GM23338 (cell line): ENCODE results near the gene DPH1. TPM values are rescaled to one million over a fixed set of nuclear protein-coding genes. Genes with fewer than 3 reads are reported as not detected.

Experiments used
- ATAC-seq: fragments of 200-7000 bp; cut with Tn5 transposase; 3 replicates; pipeline ENCODE4 v1.9.1; 2020
- DNase-seq: peaks from one replicate; pipeline ENCODE4 v3.0.0-alpha.2; 2015; ENCODE audit warnings: low spot score
- H2AFZ ChIP-seq: fragments of 200-600 bp; sonication (generic); 2 replicates; pipeline ENCODE4 v1.8.0; 2016; ENCODE audit warnings: antibody characterized with exemption, mild to moderate bottlenecking, moderate library complexity
- H3F3A ChIP-seq: fragments of 200-600 bp; sonication (generic); replicated peaks from 2 replicates; pipeline ENCODE4 v1.8.0; 2017; ENCODE audit warnings: antibody characterized with exemption, mixed run types, low read depth
- H3K27ac ChIP-seq: fragments of 200-600 bp; sonication (generic); 2 replicates; pipeline ENCODE4 v1.6.1; 2016; ENCODE audit warnings: low read depth
- H3K27me3 ChIP-seq: fragments of 200-600 bp; sonication (generic); 2 replicates; pipeline ENCODE4 v1.8.0; 2016; ENCODE audit warnings: mild to moderate bottlenecking, mixed run types, moderate library complexity; ENCODE audit not compliant: insufficient read depth
- H3K36me3 ChIP-seq: fragments of 200-600 bp; sonication (generic); 2 replicates; pipeline ENCODE4 v1.8.0; 2016; ENCODE audit warnings: mild to moderate bottlenecking; ENCODE audit not compliant: insufficient read depth
- H3K4me1 ChIP-seq: fragments of 200-600 bp; sonication (generic); 2 replicates; pipeline ENCODE4 v1.8.0; 2016; ENCODE audit warnings: mild to moderate bottlenecking, moderate library complexity; ENCODE audit not compliant: insufficient read depth
- H3K4me2 ChIP-seq: fragments of 200-600 bp; sonication (generic); 2 replicates; pipeline ENCODE4 v1.7.1; 2017; ENCODE audit warnings: mixed run types
- H3K4me3 ChIP-seq: fragments of 200-600 bp; sonication (generic); 2 replicates; pipeline ENCODE4 v1.6.1; 2016; ENCODE audit warnings: mixed run types
- H3K79me2 ChIP-seq: fragments of 200-600 bp; sonication (generic); replicated peaks from 2 replicates; pipeline ENCODE4 v1.8.0; 2017; ENCODE audit warnings: mild to moderate bottlenecking; ENCODE audit not compliant: insufficient read depth
- H3K9me2 ChIP-seq: fragments of 200-600 bp; sonication (generic); 2 replicates; pipeline ENCODE4 v1.8.0; 2017; ENCODE audit not compliant: insufficient read depth
- H4K20me1 ChIP-seq: fragments of 200-600 bp; sonication (generic); replicated peaks from 2 replicates; pipeline ENCODE4 v1.8.0; 2017; ENCODE audit warnings: mild to moderate bottlenecking; ENCODE audit not compliant: insufficient read depth
- H3K27ac Mint-ChIP-seq: 2 replicates; pipeline ENCODE4 v1.8.0; 2020; ENCODE audit warnings: inconsistent platforms, mild to moderate bottlenecking, moderate library complexity, mixed read lengths
- H3K27me3 Mint-ChIP-seq: 3 replicates; pipeline ENCODE4 v1.8.0; 2022; ENCODE audit warnings: low read depth, mild to moderate bottlenecking, moderate library complexity, mixed read lengths, inconsistent platforms; ENCODE audit not compliant: insufficient read depth, poor library complexity
- H3K36me3 Mint-ChIP-seq: 3 replicates; pipeline ENCODE4 v1.8.0; 2021; ENCODE audit warnings: low read depth, mild to moderate bottlenecking, inconsistent platforms, moderate library complexity, mixed read lengths
- H3K4me1 Mint-ChIP-seq: 3 replicates; pipeline ENCODE4 v1.8.0; 2020; ENCODE audit warnings: mild to moderate bottlenecking, inconsistent platforms, mixed read lengths
- H3K4me3 Mint-ChIP-seq: 3 replicates; pipeline ENCODE4 v1.8.0; 2021; ENCODE audit warnings: moderate library complexity, mild to moderate bottlenecking, inconsistent platforms, mixed read lengths
- H3K9me3 Mint-ChIP-seq: 3 replicates; pipeline ENCODE4 v1.8.0; 2020; ENCODE audit warnings: moderate library complexity, mild to moderate bottlenecking, inconsistent platforms, mixed read lengths
- CREB1 ChIP-seq: fragments of 250-450 bp; sonication (Bioruptor Pico); IDR thresholded peaks from 2 replicates; pipeline ENCODE4 v1.5.0; 2020; ENCODE audit warnings: low read depth, mild to moderate bottlenecking, moderate library complexity
- CTCF ChIP-seq, 2 experiments: fragments of 200-600 bp in 1 of 2; sonication (generic) in 1 of 2; conservative IDR thresholded peaks; 2 replicates each; pipeline versions ENCODE4 v1.5.1 to v1.6.1; 2016 to 2017; ENCODE audit warnings: antibody characterized with exemption in 2 of 2, low read depth in 2 of 2, mild to moderate bottlenecking in 2 of 2, moderate library complexity in 1 of 2
- ETS1 ChIP-seq: IDR thresholded peaks from 2 replicates; pipeline ENCODE4 v1.6.1; 2016; ENCODE audit warnings: antibody characterized with exemption
- EZH2phosphoT487 ChIP-seq: fragments of 200-600 bp; sonication (generic); IDR thresholded peaks from one replicate; pipeline ENCODE4 v1.8.1; 2018; ENCODE audit warnings: antibody characterized with exemption; ENCODE audit not compliant: unreplicated experiment
- JUNB ChIP-seq: IDR thresholded peaks from one replicate; pipeline ENCODE4 v1.6.1; 2016; ENCODE audit warnings: antibody characterized with exemption; ENCODE audit not compliant: unreplicated experiment
- NANOG ChIP-seq: IDR thresholded peaks from 2 replicates; pipeline ENCODE4 v1.6.1; 2016; ENCODE audit warnings: antibody characterized with exemption, borderline replicate concordance
- POLR2AphosphoS5 ChIP-seq: IDR thresholded peaks from 2 replicates; pipeline ENCODE4 v1.6.1; 2016; ENCODE audit warnings: antibody characterized with exemption, low read depth
- REST ChIP-seq: IDR thresholded peaks from one replicate; pipeline ENCODE4 v1.6.1; 2018; ENCODE audit warnings: antibody characterized with exemption; ENCODE audit not compliant: unreplicated experiment
- STAT1 ChIP-seq: IDR thresholded peaks from one replicate; pipeline ENCODE4 v1.6.1; 2016; ENCODE audit warnings: antibody characterized with exemption; ENCODE audit not compliant: unreplicated experiment
- ZNF331 ChIP-seq: fragments of 250-450 bp; sonication (Bioruptor Pico); IDR thresholded peaks from 2 replicates; pipeline ENCODE4 v1.5.0; 2020; ENCODE audit warnings: low read depth, mild to moderate bottlenecking, moderate library complexity
- ZNF462 ChIP-seq: fragments of 250-450 bp; sonication (Bioruptor Pico); IDR thresholded peaks from 2 replicates; pipeline ENCODE4 v1.5.0; 2020; ENCODE audit warnings: mild to moderate bottlenecking, moderate library complexity
- polyA plus RNA-seq: library from polyadenylated mRNA; unstranded; fragments of >200 nt; fragmentation: Nextera tagmentation; extraction: Ambion mirVana; gene quantifications from 2 replicates; pipeline ENCODE4 v1.2.1, GENCODE V29; 2016
- total RNA-seq: library from RNA; depleted of rRNA; stranded (reverse); fragments of >200 nt; shearing (Covaris generic); gene quantifications from 2 replicates; pipeline ENCODE4 v1.2.3, GENCODE V29; 2014

Gene DPH1
- total and polyA plus RNA-seq, 2 experiments from 2014 or later, result 11.8 to 28.2 TPM

- no peak overlapping the region for H2AFZ ChIP-seq
- H3K4me3 ChIP-seq, result no peak overlapping the region
- Mint-ChIP-seq H3K36me3 (no peaks in the 10 kb centered on the region), H3K27me3 (peaks cover 58% of the 10 kb centered on the region), H3K9me3 (no peaks in the 10 kb centered on the region), H3K27ac (no peak overlapping the region), H3K4me1 (peaks cover 3% of the 10 kb centered on the region; the same call in 2 of the 3 replicates), H3K4me3 (no peak overlapping the region)
- no peak overlapping the region for H3K27ac ChIP-seq
- no peak overlapping the region for H3K4me2 ChIP-seq
- no peak for DNase-seq
- no peaks in the 10 kb centered on the region for H3K9me2 ChIP-seq
- no peaks in the 10 kb centered on the region for H3K79me2 ChIP-seq
- H3F3A ChIP-seq, result no peaks in the 10 kb centered on the region
- no peak for ATAC-seq
- H4K20me1 ChIP-seq, result no peaks in the 10 kb centered on the region
- H3K36me3 ChIP-seq, result no peaks in the 10 kb centered on the region
- no peaks in the 10 kb centered on the region for H3K4me1 ChIP-seq
- H3K27me3 ChIP-seq, result peaks cover 51% of the 10 kb centered on the region
- TF ChIP-seq CTCF (conservative IDR thresholded peaks at IDR 0.05; ENCODE audit: low read depth in 2 of 2), result no peak
- no peak for TF ChIP-seq CREB1 (CRISPR knock-in tag)
- TF ChIP-seq STAT1, result no peak
- no peak for TF ChIP-seq NANOG
- no peak for TF ChIP-seq EZH2phosphoT487
- no peak for TF ChIP-seq JUNB
- TF ChIP-seq ZNF331 (CRISPR knock-in tag), result no peak
- no peak for TF ChIP-seq ETS1
- no peak for TF ChIP-seq REST
- no peak for TF ChIP-seq POLR2AphosphoS5
- no peak for TF ChIP-seq ZNF462 (CRISPR knock-in tag)
Observed at GRCh38 chr17:2018716-2019510, 11.0 kb upstream of the DPH1 start.
